GM23248 (cell line): ENCODE results near the gene SLC2A10. TPM values are rescaled to one million over a fixed set of nuclear protein-coding genes. Genes with fewer than 3 reads are reported as not detected.

Experiments
- DNase-seq: peaks from one replicate; pipeline ENCODE4 v3.0.0-alpha.2; 2015
- H2AFZ ChIP-seq: fragments of 200-600 bp; sonication (generic); 2 replicates; pipeline ENCODE4 v1.6.1; 2016; ENCODE audit warnings: antibody characterized with exemption
- H3F3A ChIP-seq: fragments of 200-600 bp; sonication (generic); 2 replicates; pipeline ENCODE4 v1.6.1; 2016; ENCODE audit warnings: mild to moderate bottlenecking, antibody characterized with exemption, mixed run types; ENCODE audit not compliant: insufficient read depth
- H3K27ac ChIP-seq: fragments of 200-600 bp; sonication (generic); 2 replicates; pipeline ENCODE4 v1.5.1; 2016; ENCODE audit warnings: mild to moderate bottlenecking
- H3K27me3 ChIP-seq: fragments of 200-600 bp; sonication (generic); replicated peaks from 2 replicates; pipeline ENCODE4 v1.6.1; 2016; ENCODE audit warnings: mild to moderate bottlenecking; ENCODE audit not compliant: insufficient read depth
- H3K36me3 ChIP-seq: fragments of 200-600 bp; sonication (generic); 2 replicates; pipeline ENCODE4 v1.6.1; 2016; ENCODE audit warnings: low read depth, mild to moderate bottlenecking
- H3K4me1 ChIP-seq: fragments of 200-600 bp; sonication (generic); 2 replicates; pipeline ENCODE4 v1.6.1; 2016; ENCODE audit warnings: mild to moderate bottlenecking; ENCODE audit not compliant: insufficient read depth
- H3K4me2 ChIP-seq: fragments of 200-600 bp; sonication (generic); one replicate; pipeline ENCODE4 v1.6.1; 2016; ENCODE audit warnings: mild to moderate bottlenecking; ENCODE audit not compliant: unreplicated experiment
- H3K4me3 ChIP-seq: fragments of 200-600 bp; sonication (generic); 2 replicates; pipeline ENCODE4 v1.5.1; 2016; ENCODE audit warnings: mild to moderate bottlenecking
- H3K79me2 ChIP-seq: fragments of 200-600 bp; sonication (generic); 2 replicates; pipeline ENCODE4 v1.6.1; 2016; ENCODE audit warnings: mild to moderate bottlenecking; ENCODE audit not compliant: insufficient read depth
- H3K9ac ChIP-seq: fragments of 200-600 bp; sonication (generic); 2 replicates; pipeline ENCODE4 v1.6.1; 2016; ENCODE audit warnings: mild to moderate bottlenecking
- H3K9me2 ChIP-seq: fragments of 200-600 bp; sonication (generic); 2 replicates; pipeline ENCODE4 v1.6.1; 2016; ENCODE audit warnings: mixed run types, mild to moderate bottlenecking, moderate library complexity; ENCODE audit not compliant: insufficient read depth
- H3K9me3 ChIP-seq: fragments of 200-600 bp; sonication (generic); one replicate; pipeline ENCODE4 v1.6.1; 2017; ENCODE audit warnings: low read depth
- H4K20me1 ChIP-seq: fragments of 200-600 bp; sonication (generic); 2 replicates; pipeline ENCODE4 v1.6.0; 2016; ENCODE audit not compliant: insufficient read depth
- EZH2 ChIP-seq: fragments of 200-600 bp; sonication (generic); IDR thresholded peaks from 2 replicates; pipeline ENCODE4 v1.6.1; 2018; ENCODE audit warnings: antibody characterized with exemption, mild to moderate bottlenecking; ENCODE audit not compliant: insufficient read depth, poor library complexity, severe bottlenecking
- EZH2phosphoT487 ChIP-seq: fragments of 200-600 bp; sonication (generic); IDR thresholded peaks from 2 replicates; pipeline ENCODE4 v1.6.1; 2018; ENCODE audit warnings: antibody characterized with exemption, moderate library complexity, mild to moderate bottlenecking, low read depth; ENCODE audit not compliant: insufficient read depth
- WGBS, 2 experiments: methylation state at CpG; one replicate each; pipeline ENCODE4 v1.1.6; 2015 to 2017; ENCODE audit warnings: low lambda C conversion rate in 2 of 2, low coverage in 1 of 2; ENCODE audit errors: missing lambda C conversion rate in 2 of 2; 5-methylcytosine and 5-hydroxymethylcytosine counted together
- in situ Hi-C: fragments of 300-500 bp; cut with MboI; formaldehyde crosslinking; loops from 2 replicates; pipeline ENCODE4 v1.15.0; 2020
- polyA plus RNA-seq: library from polyadenylated mRNA; unstranded; fragments of >200 nt; fragmentation: Nextera tagmentation; extraction: Ambion mirVana; gene quantifications from 2 replicates; pipeline ENCODE4 v1.2.1, GENCODE V29; 2016
- total RNA-seq: library from RNA; depleted of rRNA; stranded (reverse); fragments of >200 nt; shearing (Covaris generic); gene quantifications from 2 replicates; pipeline ENCODE4 v1.2.3, GENCODE V29; 2014; rRNA removed

SLC2A10 gene
- total and polyA plus RNA-seq, 2 experiments from 2014 or later = 26.2 to 48.0 TPM

DNA sequence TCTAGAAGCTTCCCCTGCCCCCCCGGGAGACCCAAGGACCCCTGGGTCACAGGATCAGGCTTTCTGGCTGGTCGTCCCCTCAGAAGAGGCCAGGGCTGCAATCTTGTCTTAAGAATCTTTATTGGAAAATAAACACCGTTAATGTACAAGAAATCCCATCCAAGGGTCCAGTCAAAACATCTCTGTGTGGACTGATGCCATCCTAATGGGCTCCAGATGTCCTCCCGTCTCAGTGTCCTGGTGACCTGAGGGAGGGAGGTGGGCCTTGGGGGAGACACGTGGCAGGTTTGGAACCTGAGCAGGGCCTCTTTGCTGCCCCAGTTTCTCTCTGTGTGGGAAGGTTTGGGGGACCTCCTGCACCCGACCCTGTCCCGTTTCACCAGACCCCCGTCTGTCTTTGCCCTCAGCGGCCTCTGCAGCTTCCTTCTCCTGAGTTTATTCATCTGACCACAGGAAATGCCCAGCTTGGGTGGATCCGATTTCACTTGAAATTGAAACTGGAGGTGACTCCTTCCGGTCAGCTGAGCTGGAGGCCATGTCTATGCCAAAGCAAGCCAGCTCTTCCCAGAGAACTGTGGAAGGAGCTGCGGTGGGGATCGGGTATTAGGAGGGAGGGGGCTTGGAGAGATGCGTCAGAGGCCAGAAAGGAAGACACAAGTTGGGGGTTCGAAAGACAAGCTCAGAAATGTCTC is 75.1 kb downstream of the SLC2A10 start:
- no peak overlapping the region for H3K27ac ChIP-seq
- no peak overlapping the region for H3K9ac ChIP-seq
- no peak overlapping the region for H3K4me3 ChIP-seq
- no peaks in the 10 kb centered on the region for H3K9me2 ChIP-seq
- in situ Hi-C loops = no loop called here
- H3K4me2 ChIP-seq = no peak overlapping the region
- peak overlapping the region; percentile 78 for H2AFZ ChIP-seq
- H3K4me1 ChIP-seq = 0 out of 2 replicates have a peak, but pooled peaks cover 6% of the 10 kb centered on the region
- peak; percentile 43 for DNase-seq
- H3K79me2 ChIP-seq = no peaks in the 10 kb centered on the region
- no peaks in the 10 kb centered on the region for H3F3A ChIP-seq
- 34% methylated on average over 15 of the region's 15 CpGs for WGBS, 2 experiments
- no peak for TF ChIP-seq EZH2
- no peak for TF ChIP-seq EZH2phosphoT487
- no peaks in the 10 kb centered on the region for H3K9me3 ChIP-seq
- 0 out of 2 replicates have a peak, but pooled peaks cover 7% of the 10 kb centered on the region for H3K27me3 ChIP-seq
- no peaks in the 10 kb centered on the region for H3K36me3 ChIP-seq
- H4K20me1 ChIP-seq = no peaks in the 10 kb centered on the region

Other genes starting within 250 kb of the SLC2A10 start
- 1.4 TPM in 2 replicates for gene ZNF334, start 196.1 kb upstream of the SLC2A10 start, total RNA-seq
- 1.1 and 1.2 TPM in 2 replicates for gene ZNF334, start 196.1 kb upstream of the SLC2A10 start, polyA plus RNA-seq
- not detected in 2 replicates for gene OCSTAMP, start 159.0 kb upstream of the SLC2A10 start, total RNA-seq
- gene OCSTAMP, start 159.0 kb upstream of the SLC2A10 start, polyA plus RNA-seq = not detected in 2 replicates
- gene SLC13A3, start 58.2 kb upstream of the SLC2A10 start, total RNA-seq = 0.89 and 2.4 TPM in 2 replicates
- gene SLC13A3, start 58.2 kb upstream of the SLC2A10 start, polyA plus RNA-seq = 2.3 and 4.6 TPM in 2 replicates
- gene TP53RK, start 20.2 kb upstream of the SLC2A10 start, total RNA-seq = 20.1 and 24.1 TPM in 2 replicates
- gene TP53RK, start 20.2 kb upstream of the SLC2A10 start, polyA plus RNA-seq = 23.6 and 24.0 TPM in 2 replicates
- 0.38 TPM in 1 of 2 replicates, not detected in the other for gene EYA2, start 185.2 kb downstream of the SLC2A10 start, total RNA-seq
- gene EYA2, start 185.2 kb downstream of the SLC2A10 start, polyA plus RNA-seq = 0.14 and 0.18 TPM in 2 replicates